HPDE6-E6E7 (cell line): ENCODE data around the gene SLC25A11.
"Not testable (repeated sequence)": the region's sequence is repeated elsewhere in the genome, so short reads cannot be mapped to it uniquely, and the experiment has no call there.

ENCODE experiments used
- DNase-seq: peaks from one replicate; pipeline ENCODE4 v3.0.0; 2011; ENCODE audit warnings: missing footprints; ENCODE audit errors: extremely low spot score

Gene SLC25A11

GRCh38 chr17:4945176-4945943 lies 5.5 kb upstream of the SLC25A11 start:
- DNase-seq: peak; percentile 90

GRCh38 chr17:4944554-4945175 lies 4.8 kb upstream of the SLC25A11 start:
- DNase-seq: no peak

DNA sequence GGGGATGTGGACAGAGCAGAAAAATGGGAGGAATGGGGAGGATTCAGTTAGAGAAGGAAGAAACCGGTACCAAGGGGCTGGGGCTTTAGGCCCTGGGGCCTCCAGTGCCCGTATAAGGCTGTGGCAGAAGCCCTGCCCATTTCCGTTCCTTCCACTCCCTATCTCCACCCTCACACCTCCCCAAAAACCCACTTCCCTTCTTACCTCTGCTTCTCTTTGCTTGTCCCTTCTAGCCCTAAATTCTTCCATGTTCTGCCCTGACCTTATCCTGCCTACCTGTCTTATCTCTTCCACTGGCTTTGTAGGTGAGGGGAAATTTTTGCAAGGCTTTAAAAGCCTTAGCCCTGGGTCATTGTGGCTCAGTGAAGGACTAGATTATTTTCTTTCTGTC lies 4.3 kb upstream of the SLC25A11 start:
- DNase-seq: no peak

- DNase-seq: no peak
Observed at GRCh38 chr17:4942760-4943508, 3.1 kb upstream of the SLC25A11 start.

DNA sequence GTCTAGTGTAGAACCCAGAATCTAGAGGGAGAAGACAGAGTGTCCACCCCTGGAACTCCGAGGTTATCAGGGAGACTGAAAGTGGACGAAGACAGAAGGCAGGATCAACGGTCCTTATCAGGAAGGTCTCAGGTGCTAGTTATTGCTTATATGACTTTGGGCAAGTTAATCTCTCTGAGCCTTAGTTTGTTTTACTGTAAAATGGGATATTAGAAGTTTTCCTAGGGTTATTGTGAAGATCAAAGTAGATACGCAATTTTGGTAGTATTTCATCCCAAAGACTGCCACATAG lies 1.4 kb upstream of the SLC25A11 start:
- no peak for DNase-seq

GRCh38 chr17:4940555-4941318 lies 891 bp upstream of the SLC25A11 start:
- peak; percentile 64 for DNase-seq

DNA sequence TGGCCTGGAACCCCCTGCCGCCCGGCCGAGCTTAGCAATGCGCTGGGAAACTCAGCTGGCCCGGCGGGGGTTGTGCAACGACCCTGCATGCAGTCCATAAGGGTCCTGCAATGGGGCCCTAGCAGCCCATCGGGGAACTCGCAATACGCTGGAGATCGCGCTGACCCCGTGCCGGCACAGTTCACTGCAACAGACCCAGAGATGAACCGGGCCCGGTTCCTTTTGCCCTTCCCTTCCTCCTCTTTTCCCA lies 375 bp downstream of the SLC25A11 start:
- no peak for DNase-seq

DNA sequence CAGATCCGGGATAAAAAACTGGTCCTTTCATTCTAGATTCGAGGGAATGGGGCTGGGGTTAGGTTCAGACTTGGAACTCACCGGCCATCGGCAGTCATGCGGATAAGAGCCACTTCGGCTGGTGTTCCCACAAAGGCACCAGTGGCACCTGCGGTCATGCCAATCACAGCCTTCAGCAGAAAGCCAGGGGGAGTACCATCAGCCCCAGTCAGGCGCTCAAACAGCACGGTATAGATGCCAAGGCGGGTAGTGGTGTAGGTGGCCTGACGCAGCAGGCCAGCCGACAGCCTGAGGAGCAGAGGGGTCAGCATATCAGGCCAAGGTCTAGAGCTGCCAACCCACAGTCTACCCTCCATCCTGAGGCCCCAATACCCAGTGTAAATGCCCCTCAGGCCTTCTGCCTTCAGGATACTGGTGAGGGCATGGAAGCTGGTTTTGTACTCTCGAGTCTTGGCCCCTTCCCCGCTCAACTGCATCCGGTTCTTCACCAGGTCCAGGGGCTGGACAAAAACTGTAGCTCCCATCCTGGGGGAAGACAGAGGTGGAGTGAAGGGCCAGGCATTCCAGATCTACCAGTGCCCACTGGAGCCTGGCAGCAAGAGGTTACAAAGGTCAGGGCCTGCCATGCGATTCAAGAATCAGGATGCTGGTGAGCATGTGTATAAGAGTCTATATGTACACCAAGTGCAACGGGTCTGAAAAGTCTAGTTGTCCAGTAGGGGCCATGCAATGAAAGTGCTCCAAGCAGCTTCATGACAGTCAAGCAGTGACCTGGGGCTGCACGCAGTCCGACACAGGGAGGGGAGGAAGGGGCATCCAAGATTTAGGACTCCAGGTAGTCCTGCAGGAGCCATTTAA lies 929 bp downstream of the SLC25A11 start:
- DNase-seq: no peak

GRCh38 chr17:4938069-4938491 lies 1.8 kb downstream of the SLC25A11 start:
- DNase-seq: no peak

GRCh38 chr17:4937553-4937952 lies 2.3 kb downstream of the SLC25A11 start:
- DNase-seq: no peak

- DNase-seq: no peak
Observed at GRCh38 chr17:4936436-4936835, 3.4 kb downstream of the SLC25A11 start.

GRCh38 chr17:4935650-4936049 lies 4.2 kb downstream of the SLC25A11 start:
- no peak for DNase-seq

- no peak for DNase-seq
Observed at GRCh38 chr17:4934173-4934979, 5.5 kb downstream of the SLC25A11 start.

DNA sequence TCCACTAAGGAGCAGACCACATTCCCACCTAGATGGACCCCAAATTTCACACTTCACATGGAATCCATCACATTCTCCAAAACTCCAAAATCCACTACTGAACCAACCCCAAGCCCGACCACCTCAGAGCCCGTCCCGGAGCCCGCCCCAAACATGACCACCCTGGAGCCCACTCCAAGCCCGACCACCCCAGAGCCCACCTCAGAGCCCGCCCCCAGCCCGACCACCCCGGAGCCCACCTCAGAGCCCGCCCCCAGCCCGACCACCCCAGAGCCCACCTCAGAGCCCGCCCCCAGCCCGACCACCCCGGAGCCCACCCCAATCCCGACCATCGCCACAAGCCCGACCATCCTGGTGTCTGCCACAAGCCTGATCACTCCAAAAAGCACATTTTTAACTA lies 6.2 kb downstream of the SLC25A11 start:
- DNase-seq: no peak

- DNase-seq: no peak
Observed at GRCh38 chr17:4932756-4933155, 7.1 kb downstream of the SLC25A11 start.

DNA sequence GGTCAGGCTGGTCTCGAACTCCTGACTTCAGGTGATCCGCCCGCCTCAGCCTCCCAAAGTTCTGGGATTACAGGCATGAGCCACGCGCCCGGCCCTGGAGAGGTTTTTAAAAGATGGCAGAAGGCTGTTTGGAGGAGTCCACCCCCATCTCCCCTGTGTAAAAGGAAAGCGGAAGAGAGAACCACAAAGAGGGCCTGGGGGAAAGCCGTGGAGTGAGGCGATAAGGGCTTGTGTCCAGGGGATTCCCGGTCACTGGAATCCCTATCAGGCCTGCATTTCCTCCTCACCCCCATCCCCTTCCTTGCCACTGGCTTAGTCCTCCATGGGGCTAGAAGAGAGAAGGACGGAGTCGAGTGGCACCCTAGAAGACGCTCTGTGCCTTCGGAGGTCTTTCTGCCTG lies 7.9 kb downstream of the SLC25A11 start, which contains the start of gene GP1BA:
GP1BA (plus strand) TSS at position 315 of the 400 bp plus-strand sequence. CDS start 328 bp downstream, outside the sequence.
- no peak for DNase-seq

DNA sequence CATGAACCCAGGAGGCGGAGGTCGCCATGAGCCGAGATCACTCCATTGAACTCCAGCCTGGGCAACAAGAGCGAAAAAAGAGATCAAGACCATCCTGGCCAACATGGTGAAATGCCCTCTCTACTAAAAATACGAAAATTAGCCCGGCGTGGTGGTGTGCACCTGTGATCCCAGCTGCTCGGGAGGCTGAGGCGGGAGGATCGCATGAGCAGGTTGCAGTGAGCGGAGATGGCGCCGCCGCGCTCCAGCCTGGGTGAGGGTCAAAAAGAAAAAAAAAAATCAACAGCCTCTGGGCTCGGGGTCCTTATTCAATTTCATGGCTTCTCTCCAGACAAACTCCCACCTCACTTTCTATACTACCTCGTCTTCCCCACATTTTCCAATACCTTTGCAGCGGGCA lies 11.0 kb downstream of the SLC25A11 start:
- no peak for DNase-seq

- DNase-seq: not testable (repeated sequence)
Observed at GRCh38 chr17:4926577-4927335, 13.1 kb downstream of the SLC25A11 start.

- no peak for DNase-seq
Observed at GRCh38 chr17:4921320-4921719, 18.5 kb downstream of the SLC25A11 start.
